HG02852 (cell line): ENCODE measurements around the gene STX8.
"Not testable (repeated sequence)": the region's sequence is repeated elsewhere in the genome, so short reads cannot be mapped to it uniquely, and the experiment has no call there.

Experiments used
- ATAC-seq: cut with Tn5 transposase; IDR thresholded peaks from one replicate; pipeline ENCODE4 v1.9.1; 2021; ENCODE audit warnings: mild to moderate bottlenecking, moderate library complexity; ENCODE audit not compliant: unreplicated experiment

Gene STX8

DNA sequence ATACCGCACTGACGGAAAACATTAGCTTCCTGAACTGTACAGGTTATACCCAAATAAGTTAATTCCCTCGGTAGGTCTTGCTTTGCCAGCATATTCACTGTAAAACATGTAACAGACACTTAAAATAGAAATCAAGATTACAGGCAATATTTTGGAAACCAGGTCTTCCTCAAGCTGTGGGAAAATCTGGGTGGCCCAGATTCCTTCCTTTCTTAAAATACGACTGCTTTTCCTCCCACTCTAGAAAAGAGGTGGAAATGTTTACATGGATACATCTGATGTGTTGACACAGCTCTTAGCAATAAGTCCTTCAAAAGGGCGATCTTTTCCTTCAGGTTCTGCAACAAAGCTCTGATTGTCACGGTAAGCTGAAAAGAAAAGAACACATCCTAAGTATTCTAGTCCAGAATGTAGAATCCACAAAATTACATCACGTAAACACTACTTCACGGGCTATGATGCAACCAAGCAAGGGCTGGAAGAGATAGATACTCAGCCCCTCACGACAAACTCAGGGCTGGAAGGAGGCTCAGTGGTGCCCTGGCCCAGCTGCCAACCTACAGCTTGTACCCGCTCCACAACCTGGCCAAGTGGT, 18.4 kb downstream of the STX8 start:
- no peak for ATAC-seq

DNA sequence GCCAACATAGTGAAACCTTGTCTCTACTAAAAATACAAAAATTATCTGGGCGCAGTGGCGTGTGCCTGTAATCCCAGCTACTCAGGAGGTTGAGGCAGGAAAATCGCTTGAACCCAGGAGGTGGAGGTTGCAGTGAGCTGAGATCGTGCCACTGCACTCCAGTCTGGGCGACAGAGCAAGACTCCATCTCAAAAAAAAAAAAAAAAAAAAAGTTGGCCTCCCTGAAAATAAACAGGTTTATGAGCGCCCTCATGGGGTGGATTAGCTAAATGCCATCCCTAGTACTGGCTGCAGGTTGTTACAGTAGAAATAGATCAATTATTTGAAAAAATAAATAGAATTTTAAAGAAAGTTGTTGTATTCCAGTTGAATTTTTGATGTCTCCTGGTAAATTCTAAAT, 20.9 kb downstream of the STX8 start:
- ATAC-seq: not testable (repeated sequence)

- ATAC-seq: no peak
These were observed 22.0 kb downstream of the STX8 start for GRCh38 chr17:9553596-9553995.

GRCh38 chr17:9553181-9553580, 22.4 kb downstream of the STX8 start:
- no peak for ATAC-seq

DNA sequence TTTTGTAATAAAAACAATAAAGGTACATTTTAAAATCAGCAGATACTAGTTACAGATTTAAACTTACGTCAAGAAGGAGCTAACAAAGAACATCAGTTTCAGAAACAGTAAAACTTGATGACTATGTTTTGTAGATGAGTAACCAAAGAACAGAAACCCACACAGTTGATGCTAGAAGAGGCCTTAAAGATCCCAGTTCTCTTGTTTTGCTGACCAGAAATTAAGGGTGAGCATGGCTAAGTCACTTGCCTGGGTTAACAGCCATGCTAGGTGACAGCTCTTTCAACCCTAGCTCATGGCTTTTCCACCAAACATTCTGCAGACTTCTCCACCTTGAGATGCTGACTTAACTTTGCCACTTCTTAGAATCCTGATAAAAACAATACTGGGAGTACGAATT, 26.4 kb downstream of the STX8 start:
- no peak for ATAC-seq

DNA sequence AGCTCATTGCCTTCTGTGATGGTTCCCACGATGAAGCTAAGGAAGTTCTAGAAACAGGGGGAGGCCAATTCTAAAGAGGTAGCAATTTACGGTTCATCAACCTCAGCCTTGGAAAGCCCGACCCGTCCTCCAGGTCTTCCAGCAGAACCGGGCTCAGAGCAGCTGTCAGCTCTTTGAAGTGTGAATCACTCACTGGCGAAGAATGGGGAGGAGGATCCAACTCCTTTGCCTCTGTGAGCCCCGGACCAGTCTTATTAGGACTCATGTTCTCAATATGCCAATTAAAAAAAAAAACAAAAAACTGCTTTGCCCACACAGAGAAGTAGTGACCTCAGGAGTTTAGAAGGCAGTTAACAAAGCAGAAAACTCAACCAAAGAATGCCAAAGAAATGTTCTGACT, 31.4 kb downstream of the STX8 start:
- ATAC-seq: no peak

DNA sequence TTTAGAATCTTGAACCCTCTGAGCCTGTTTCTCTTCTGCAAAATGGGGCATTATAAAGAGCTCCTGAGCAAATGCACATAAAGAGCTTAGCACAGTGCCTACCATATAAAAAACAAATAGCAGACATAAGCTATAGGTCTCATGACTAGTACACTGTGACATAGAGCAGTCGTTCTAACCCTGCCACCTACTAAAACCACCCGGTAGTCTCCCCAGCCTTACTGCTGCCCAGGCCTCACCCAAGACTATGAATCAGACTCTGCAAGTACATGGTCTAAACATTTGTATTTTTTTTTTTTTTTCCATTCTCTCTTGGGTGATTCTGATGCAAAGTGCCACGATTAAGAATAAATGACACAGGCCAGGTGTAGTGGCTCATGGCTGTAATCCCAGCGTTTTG, 33.9 kb downstream of the STX8 start:
- no peak for ATAC-seq

- ATAC-seq: no peak
These were observed 37.0 kb downstream of the STX8 start for GRCh38 chr17:9538626-9539025.

DNA sequence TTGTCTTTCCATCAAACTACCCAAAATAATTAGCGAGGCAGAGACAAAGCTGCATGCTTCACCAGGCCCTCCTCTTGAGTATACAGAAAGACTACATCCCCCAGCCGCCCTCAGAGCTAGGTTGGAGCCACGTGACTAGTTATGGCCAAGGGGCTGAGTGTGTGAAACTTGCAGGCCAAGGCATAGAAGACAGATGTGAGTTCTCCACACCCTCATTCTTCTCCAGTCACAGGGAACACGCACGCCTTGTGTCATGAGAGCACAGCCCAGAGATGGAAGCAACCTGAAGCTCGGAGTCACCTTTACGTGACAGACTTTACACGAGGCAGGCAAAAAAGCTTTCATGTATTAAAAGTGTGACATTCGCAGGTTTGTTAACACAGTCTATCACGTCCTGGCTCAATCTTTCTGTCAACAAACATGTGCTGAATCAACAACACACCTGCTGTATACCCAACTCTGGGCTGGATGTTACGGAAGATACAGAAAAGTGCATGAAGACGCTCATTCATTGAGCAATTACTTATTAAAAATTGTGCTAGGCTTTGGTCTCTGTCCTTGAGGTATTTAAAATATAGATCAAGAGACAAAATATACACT, 38.3 kb downstream of the STX8 start:
- no peak for ATAC-seq

DNA sequence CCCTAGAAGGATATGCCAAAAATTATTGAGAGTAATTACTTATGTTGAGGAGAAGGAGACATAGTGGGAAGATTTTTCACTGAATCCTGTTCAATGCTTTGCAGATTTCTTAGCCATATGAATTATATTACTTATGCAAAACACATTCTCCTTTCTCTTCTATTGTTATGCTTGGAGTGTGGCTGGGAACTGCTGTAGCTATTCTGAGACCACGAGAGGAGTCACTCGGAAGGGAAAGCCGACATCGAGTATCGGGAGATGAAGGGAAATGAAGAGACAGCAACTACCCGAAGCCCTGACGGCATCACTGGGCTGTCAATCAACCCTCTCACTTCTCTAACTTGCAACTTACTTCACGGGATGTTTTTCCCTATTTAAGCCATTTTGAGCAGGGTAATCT, 39.6 kb downstream of the STX8 start:
- ATAC-seq: no peak

DNA sequence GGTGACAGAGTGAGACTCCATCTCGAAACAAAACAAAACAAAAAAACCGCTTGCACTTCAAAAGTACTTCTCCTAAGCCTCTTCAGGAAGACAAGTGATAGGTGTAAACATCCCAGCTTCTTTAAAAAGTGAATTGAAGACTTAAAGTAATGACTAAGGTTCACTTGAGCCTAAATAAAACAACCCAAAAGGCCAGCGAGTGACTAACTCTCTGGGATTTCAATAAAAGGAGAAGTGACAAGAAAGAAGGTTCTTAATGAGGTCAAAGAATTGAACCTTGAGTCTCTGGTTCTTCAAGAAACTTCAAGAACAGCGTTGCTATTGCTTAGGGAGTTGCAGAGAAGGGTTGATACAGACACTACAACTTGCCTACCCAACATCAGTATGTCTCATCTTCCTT, 42.2 kb downstream of the STX8 start:
- no peak for ATAC-seq

GRCh38 chr17:9532715-9533114, 42.9 kb downstream of the STX8 start:
- ATAC-seq: no peak

DNA sequence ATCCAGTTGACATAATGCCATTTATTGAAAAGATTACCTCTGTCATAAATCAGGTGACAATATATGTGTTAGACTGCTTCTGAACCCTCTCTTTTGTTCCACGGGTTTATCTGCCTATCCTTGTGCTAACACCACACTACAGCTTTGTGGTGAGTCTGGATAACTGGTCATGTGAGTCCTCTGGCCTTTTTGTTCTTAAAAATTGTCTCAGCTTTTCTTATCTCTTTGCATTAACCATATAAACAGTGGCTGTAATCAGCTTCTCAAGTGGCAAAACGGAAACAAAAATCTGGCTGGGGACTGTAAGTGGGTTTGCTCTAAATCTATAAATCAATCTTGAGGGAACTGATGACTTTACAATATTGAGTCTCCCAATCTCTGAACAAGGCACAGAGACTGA, 44.6 kb downstream of the STX8 start:
- no peak for ATAC-seq

DNA sequence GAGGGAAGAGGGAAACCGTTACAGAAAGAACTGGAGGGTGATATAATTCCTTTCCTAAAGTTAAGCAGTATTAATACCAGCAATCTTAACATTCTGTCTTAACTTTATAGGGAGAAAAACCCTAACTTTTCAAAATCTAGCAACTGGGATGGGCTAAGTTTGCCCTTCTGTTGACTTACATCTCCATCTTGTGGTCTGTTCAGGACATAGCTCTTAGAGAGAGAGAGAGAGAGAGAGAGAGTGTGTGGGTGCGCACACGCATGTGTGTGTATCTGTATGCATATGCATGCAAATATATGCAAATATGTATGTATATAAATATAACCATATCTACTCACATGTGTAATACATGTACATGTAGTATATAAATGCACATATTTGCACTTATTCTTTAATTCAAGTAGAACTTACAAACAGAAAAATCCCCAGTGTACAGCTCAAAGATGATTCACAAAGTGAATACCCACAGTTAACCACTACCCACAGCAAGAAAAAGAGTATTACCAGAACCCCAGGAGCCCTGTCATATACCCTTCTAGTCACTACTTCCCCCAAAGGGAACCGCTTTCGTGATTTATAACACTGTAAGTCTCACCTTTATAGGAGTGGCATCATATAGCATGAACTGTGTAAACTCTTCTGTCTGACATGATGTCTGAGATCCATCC, 46.5 kb downstream of the STX8 start:
- ATAC-seq: no peak

DNA sequence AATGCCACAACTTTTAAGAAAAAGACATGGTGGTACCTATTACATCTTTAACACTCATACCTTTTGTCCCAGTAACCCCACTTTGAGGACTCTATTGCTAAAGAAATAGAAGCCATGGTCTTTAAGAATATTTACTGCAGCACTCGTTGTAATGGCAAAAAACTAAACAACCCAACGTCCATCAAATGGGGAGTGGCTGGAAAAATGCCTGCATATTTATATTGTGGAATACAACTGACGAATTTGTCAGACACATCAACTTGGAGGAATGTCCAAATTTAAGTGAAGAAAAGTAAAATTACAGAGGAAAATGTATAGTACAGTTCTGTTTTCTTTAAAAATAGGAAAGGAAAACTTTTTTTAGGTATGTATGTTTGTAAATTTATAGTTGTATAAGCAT, 47.8 kb downstream of the STX8 start:
- no peak for ATAC-seq

DNA sequence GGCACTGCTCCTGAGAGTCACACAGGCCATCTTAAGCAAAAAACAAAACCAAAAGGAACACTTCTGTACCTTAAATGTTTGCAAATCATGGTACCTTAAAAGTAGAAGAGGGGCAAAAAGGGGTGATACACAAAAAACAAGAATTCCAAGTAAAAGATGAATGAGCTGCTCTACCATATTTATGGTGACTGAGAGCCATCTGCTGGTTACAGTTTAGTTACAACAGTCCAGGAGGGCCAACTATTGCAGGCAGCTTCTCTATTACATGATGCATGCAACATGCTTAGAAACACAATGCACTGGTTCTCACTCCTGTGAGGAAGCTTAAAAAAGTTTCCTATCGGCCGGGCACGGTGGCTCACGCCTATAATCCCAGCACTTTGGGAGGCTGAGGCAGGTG, 53.5 kb downstream of the STX8 start:
- ATAC-seq: no peak

DNA sequence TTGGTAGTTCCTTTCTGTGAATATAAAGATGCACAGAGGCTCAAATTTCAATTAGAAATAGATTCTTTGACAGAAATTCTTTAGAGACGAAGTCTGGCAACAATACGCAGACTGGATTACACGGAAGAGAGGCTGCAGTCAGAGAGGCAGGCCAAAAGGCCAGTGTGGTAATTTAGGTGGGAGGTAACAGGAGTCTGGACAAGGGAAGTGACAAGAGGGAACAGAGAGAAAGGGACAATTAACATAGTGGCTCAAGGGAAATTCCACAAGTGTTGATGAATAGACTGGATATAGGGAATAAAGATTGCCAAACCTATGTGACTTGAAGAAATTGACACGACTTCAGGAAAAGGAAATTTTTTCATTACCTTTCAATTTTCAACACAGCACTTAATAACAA, 54.6 kb downstream of the STX8 start:
- ATAC-seq: no peak

DNA sequence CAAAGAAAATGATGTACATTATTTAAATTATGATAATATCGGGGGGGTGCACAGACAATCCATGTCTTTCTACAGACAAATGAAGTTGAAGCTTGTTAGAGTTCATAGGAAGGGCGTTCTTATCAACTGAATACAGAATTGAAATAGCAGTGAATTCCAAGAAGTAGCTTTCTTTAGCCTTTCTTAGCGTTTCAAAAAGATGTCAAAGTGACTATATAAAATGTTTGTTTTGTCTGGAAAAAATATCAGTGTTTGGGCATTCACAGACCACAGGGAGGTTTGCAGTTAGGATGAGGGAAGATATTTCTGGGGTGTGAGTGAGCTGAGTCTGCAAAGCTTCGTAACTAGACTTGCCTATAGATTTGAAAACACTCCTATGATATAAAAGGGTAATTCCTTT, 55.0 kb downstream of the STX8 start:
- ATAC-seq: no peak

GRCh38 chr17:9519583-9520272, 55.9 kb downstream of the STX8 start:
- ATAC-seq: no peak

GRCh38 chr17:9517396-9517795, 58.2 kb downstream of the STX8 start:
- no peak for ATAC-seq

- ATAC-seq: no peak
These were observed 62.4 kb downstream of the STX8 start for GRCh38 chr17:9513266-9513665.
